ENCODE results near the gene PDIK1L. TPM values are rescaled to one million over a fixed set of nuclear protein-coding genes. Genes with fewer than 3 reads are reported as not detected.
A peak's percentile ranks its signal among the peaks of the same experiment; 100 is the strongest.
"Not testable (repeated sequence)": the region's sequence is repeated elsewhere in the genome, so short reads cannot be mapped to it uniquely, and the experiment has no call there.

PDIK1L gene
- total RNA-seq, 1 experiment from 2014 or later = 11.0 TPM

DNA sequence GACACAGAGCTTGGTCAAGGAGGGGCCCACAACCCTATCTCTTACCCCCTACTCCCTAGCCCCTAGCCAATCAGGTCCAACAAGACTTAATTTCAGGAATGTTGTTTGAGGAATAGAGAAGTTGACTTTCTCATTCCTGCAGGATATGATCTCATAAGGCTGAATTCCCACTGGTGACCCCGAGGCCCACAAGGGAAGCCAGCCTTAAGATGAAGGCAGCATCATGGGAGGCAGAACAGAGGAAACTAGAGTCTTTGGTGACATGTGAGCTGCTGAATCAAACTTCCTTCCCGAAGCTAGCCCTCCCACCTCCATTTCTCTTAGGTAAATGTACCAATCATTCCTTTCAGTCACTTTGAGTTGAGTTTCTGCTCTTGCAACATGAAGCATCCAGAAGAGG is 9.1 kb upstream of the PDIK1L start:
- H3K4me3 ChIP-seq (ENCODE audit: low read length) = no peak overlapping the region
- no peaks in the 10 kb centered on the region for H4K20me1 ChIP-seq (ENCODE audit: insufficient read depth, low read depth, low read length)
- no peak for DNase-seq
- no peaks in the 10 kb centered on the region for H3K9me3 ChIP-seq (ENCODE audit: low read length)
- H3K9me2 ChIP-seq (replicated peaks; ENCODE audit: insufficient read depth, low read length) = no peaks in the 10 kb centered on the region
- no peak overlapping the region for H3K9ac ChIP-seq (ENCODE audit: low read length)
- H3K79me2 ChIP-seq (ENCODE audit: low read length) = no peaks in the 10 kb centered on the region
- H3K4me1 ChIP-seq (ENCODE audit: low read length) = no peaks in the 10 kb centered on the region
- H3K27me3 ChIP-seq (ENCODE audit: low read length) = no peaks in the 10 kb centered on the region
- H3K27ac ChIP-seq (ENCODE audit: low read length) = no peak overlapping the region
- no peaks in the 10 kb centered on the region for H3K36me3 ChIP-seq (ENCODE audit: insufficient read depth, low read length)
- H3K4me2 ChIP-seq (ENCODE audit: low read depth, low read length, poor library complexity, severe bottlenecking) = no peak overlapping the region
- H2AFZ ChIP-seq (ENCODE audit: low read length) = no peak overlapping the region

DNA sequence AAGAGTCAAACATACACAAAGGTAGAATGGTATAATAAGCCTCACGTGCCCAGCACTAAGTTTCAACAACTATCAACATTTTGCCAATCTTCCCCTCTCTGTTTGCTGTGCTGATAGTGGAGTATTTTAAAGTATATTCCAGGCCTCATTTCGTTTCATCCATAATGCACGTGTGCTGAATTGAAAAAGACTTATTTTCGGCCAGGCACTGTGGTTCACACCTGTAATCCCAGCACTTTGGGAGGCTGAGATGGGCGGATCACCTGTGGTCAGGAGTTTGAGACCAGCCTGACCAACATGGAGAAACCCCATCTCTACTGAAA is 6.4 kb upstream of the PDIK1L start:
- DNase-seq; H2AFZ ChIP-seq (ENCODE audit: low read length); H4K20me1 ChIP-seq (ENCODE audit: insufficient read depth, low read depth, low read length); H3K79me2 ChIP-seq (ENCODE audit: low read length); H3K4me2 ChIP-seq (ENCODE audit: low read depth, low read length, poor library complexity, severe bottlenecking); H3K9ac ChIP-seq (ENCODE audit: low read length); H3K27me3 ChIP-seq (ENCODE audit: low read length); H3K9me2 ChIP-seq (replicated peaks; ENCODE audit: insufficient read depth, low read length); H3K36me3 ChIP-seq (ENCODE audit: insufficient read depth, low read length); H3K4me3 ChIP-seq (ENCODE audit: low read length); H3K27ac ChIP-seq (ENCODE audit: low read length); H3K9me3 ChIP-seq (ENCODE audit: low read length); H3K4me1 ChIP-seq (ENCODE audit: low read length): not testable (repeated sequence)

DNA sequence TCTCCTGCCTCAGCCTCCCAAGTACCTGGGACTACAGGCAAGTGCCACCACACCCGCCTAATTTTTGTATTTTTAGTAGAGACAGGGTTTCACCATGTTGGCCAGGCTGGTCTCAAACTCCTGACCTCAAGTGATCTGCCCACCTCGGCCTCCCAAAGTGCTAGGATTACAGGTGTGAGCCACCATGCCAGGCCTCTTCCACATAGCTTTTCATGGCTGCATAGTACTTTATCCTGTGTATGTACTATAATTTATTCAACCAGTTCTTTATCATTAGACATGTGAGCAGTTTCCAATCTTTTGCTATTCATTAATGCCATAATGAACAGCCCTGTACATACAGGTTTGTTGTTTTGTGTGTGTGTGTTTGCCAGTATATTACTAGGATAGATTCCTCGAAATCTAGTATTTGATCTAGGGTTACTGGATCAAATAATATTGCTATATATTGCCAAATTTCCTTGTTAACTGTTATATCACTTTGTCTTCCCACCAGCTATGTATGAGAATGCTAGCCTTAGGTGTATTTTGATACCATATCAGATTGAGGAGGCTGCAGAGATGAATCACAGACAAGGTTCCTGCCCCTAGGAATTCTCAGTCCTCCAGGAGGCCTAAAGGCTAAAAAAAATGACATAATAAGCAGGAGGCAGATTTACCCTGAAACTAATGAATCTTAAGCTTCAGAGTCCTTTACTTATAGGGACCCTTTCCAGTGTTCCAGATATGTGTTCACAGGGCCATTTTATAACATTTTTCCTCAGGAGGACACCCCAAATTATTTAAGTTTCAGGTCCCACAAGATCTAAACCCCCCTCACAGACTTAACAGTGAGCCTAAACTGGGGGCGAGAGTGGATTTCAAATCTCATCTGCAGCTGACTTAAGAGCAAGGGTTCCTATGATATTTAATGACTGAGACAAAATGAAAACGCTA is 2.1 kb upstream of the PDIK1L start:
- Histone ChIP-seq H3K4me3 (ENCODE audit: low read length) (no peak overlapping the region), H3K9me3 (ENCODE audit: low read length) (no peaks in the 10 kb centered on the region), H3K27me3 (ENCODE audit: low read length) (no peaks in the 10 kb centered on the region), H3K27ac (ENCODE audit: low read length) (no peak overlapping the region), H4K20me1 (ENCODE audit: insufficient read depth, low read depth, low read length) (no peaks in the 10 kb centered on the region), H3K36me3 (ENCODE audit: insufficient read depth, low read length) (no peaks in the 10 kb centered on the region), H2AFZ (ENCODE audit: low read length) (no peak overlapping the region), H3K9ac (ENCODE audit: low read length) (no peak overlapping the region), H3K4me2 (ENCODE audit: low read depth, low read length, poor library complexity, severe bottlenecking) (no peak overlapping the region), H3K9me2 (replicated peaks; ENCODE audit: insufficient read depth, low read length) (no peaks in the 10 kb centered on the region), H3K79me2 (ENCODE audit: low read length) (peaks cover 21% of the 10 kb centered on the region), H3K4me1 (ENCODE audit: low read length) (peaks cover 29% of the 10 kb centered on the region)
- no peak for DNase-seq

DNA sequence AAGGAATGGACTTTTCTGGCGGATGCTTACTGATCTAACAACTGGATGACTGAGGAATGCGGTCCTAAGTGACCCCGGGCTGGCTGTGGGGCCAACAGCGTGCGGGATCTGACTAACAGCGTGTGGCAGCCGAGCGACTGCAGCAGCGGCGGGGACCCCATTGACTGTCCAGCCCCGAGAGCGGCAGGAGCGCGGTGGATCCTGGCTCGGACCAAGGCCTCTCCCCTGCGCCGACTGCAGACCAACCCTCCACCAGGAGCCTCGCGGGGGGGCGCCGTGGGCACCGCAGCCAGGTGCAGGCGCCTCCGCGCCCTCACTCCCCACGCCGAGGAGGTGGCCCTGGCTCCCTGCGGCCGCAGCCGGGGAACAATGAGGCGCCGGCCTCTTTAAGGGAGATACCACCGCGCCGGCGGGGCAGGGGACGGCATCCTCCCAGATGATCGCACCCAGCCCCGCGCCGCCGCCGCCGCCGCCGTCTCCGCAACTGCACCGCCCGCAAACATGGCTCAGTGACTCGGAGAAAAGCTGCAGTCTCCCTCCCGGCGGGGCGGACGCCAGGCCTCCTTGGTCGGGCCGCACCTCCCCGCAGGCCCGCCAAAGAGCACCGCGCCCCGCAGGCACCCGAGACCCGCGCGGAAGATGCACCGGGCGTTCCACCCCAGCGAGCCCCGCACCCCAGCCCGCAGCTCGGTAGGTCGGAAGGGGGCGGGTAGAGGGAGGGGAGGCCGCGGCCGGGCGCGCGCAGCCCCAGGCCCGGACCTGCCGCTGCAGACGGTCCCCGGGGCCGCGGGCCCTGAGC is 694 bp upstream of the PDIK1L start:
- H3K27ac ChIP-seq (ENCODE audit: low read length) = no peak overlapping the region
- peaks cover 27% of the 10 kb centered on the region for H3K79me2 ChIP-seq (ENCODE audit: low read length)
- DNase-seq = peak; percentile 80
- peaks cover 36% of the 10 kb centered on the region for H3K4me1 ChIP-seq (ENCODE audit: low read length)
- H3K27me3 ChIP-seq (ENCODE audit: low read length) = no peaks in the 10 kb centered on the region
- H3K9me3 ChIP-seq (ENCODE audit: low read length) = no peaks in the 10 kb centered on the region
- no peaks in the 10 kb centered on the region for H4K20me1 ChIP-seq (ENCODE audit: insufficient read depth, low read depth, low read length)
- peak overlapping the region; percentile 80 for H3K4me3 ChIP-seq (ENCODE audit: low read length)
- peak overlapping the region; percentile 74 for H3K4me2 ChIP-seq (ENCODE audit: low read depth, low read length, poor library complexity, severe bottlenecking)
- no peaks in the 10 kb centered on the region for H3K9me2 ChIP-seq (replicated peaks; ENCODE audit: insufficient read depth, low read length)
- peak overlapping the region; percentile 91; the same call in 1 of the 2 replicates for H2AFZ ChIP-seq (ENCODE audit: low read length)
- peak overlapping the region; percentile 94 for H3K9ac ChIP-seq (ENCODE audit: low read length)
- H3K36me3 ChIP-seq (ENCODE audit: insufficient read depth, low read length) = no peaks in the 10 kb centered on the region; the same call in 1 of the 2 replicates

DNA sequence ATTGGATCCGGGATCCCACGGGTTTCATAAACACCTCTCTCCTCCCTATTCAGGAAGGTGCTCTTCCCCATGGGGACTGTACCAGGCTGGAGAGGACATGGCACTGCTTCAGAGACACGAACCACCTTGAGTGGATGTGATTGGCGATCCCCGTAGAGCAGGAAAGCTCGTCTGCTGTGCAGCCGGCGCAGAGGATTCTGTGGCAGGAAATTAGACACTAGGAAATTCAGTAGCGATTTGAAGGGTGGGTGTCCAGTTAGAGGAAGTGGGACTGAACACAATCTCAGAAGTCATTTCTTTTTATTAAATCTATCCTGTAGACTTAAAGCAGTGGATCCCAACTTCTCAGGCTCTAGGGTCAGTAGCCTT is 767 bp downstream of the PDIK1L start:
- H3K27ac ChIP-seq (ENCODE audit: low read length) = peak overlapping the region; percentile 63; the same call in 1 of the 2 replicates
- H3K27me3 ChIP-seq (ENCODE audit: low read length) = no peaks in the 10 kb centered on the region
- H3K9me3 ChIP-seq (ENCODE audit: low read length) = no peaks in the 10 kb centered on the region
- no peaks in the 10 kb centered on the region; the same call in 1 of the 2 replicates for H3K36me3 ChIP-seq (ENCODE audit: insufficient read depth, low read length)
- H3K4me3 ChIP-seq (ENCODE audit: low read length) = peak overlapping the region; percentile 80
- H3K9ac ChIP-seq (ENCODE audit: low read length) = peak overlapping the region; percentile 94
- peak; percentile 72 for DNase-seq
- H2AFZ ChIP-seq (ENCODE audit: low read length) = peak overlapping the region; percentile 56; the same call in 1 of the 2 replicates
- peaks cover 36% of the 10 kb centered on the region for H3K4me1 ChIP-seq (ENCODE audit: low read length)
- H3K9me2 ChIP-seq (replicated peaks; ENCODE audit: insufficient read depth, low read length) = no peaks in the 10 kb centered on the region
- no peaks in the 10 kb centered on the region for H4K20me1 ChIP-seq (ENCODE audit: insufficient read depth, low read depth, low read length)
- H3K4me2 ChIP-seq (ENCODE audit: low read depth, low read length, poor library complexity, severe bottlenecking) = peak overlapping the region; percentile 74
- peaks cover 27% of the 10 kb centered on the region for H3K79me2 ChIP-seq (ENCODE audit: low read length)

DNA sequence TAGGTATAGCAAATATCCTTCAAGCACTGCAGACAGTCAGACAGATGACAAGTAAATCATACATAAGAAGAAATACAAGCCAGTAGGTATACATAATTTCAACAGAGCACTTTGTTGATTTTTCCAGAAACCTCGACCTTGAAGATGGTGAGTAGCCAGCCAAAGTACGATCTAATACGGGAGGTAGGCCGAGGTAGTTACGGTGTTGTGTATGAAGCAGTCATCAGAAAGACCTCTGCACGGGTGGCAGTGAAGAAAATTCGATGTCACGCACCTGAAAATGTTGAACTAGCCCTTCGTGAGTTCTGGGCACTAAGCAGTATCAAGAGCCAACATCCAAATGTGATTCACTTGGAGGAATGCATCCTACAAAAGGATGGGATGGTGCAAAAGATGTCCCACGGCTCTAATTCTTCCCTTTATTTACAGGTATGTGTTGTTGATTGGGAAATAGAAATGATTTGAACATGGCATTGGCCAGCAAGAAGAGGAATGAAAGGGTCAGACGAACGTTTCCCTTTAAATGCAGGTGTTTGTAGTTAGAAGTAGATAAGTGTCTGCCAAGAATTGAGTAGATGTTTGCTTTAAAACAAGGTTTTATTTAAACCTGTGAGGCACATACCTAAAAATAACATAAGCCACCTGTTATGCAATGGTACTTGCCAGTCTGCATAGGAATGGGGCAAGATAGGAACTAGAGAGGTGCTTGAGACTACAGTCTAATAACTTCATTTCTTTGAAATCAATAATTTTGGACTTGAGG is 2.7 kb downstream of the PDIK1L start:
- Histone ChIP-seq H3K4me1 (ENCODE audit: low read length) (peaks cover 36% of the 10 kb centered on the region), H3K27ac (ENCODE audit: low read length) (no peak overlapping the region; the same call in 1 of the 2 replicates), H3K9ac (ENCODE audit: low read length) (no peak overlapping the region), H3K79me2 (ENCODE audit: low read length) (peaks cover 27% of the 10 kb centered on the region), H2AFZ (ENCODE audit: low read length) (no peak overlapping the region), H3K4me2 (ENCODE audit: low read depth, low read length, poor library complexity, severe bottlenecking) (peak overlapping the region; percentile 35), H3K4me3 (ENCODE audit: low read length) (no peak overlapping the region), H4K20me1 (ENCODE audit: insufficient read depth, low read depth, low read length) (no peaks in the 10 kb centered on the region), H3K9me3 (ENCODE audit: low read length) (no peaks in the 10 kb centered on the region), H3K9me2 (replicated peaks; ENCODE audit: insufficient read depth, low read length) (no peaks in the 10 kb centered on the region), H3K36me3 (ENCODE audit: insufficient read depth, low read length) (no peaks in the 10 kb centered on the region; the same call in 1 of the 2 replicates), H3K27me3 (ENCODE audit: low read length) (no peaks in the 10 kb centered on the region)
- no peak for DNase-seq

DNA sequence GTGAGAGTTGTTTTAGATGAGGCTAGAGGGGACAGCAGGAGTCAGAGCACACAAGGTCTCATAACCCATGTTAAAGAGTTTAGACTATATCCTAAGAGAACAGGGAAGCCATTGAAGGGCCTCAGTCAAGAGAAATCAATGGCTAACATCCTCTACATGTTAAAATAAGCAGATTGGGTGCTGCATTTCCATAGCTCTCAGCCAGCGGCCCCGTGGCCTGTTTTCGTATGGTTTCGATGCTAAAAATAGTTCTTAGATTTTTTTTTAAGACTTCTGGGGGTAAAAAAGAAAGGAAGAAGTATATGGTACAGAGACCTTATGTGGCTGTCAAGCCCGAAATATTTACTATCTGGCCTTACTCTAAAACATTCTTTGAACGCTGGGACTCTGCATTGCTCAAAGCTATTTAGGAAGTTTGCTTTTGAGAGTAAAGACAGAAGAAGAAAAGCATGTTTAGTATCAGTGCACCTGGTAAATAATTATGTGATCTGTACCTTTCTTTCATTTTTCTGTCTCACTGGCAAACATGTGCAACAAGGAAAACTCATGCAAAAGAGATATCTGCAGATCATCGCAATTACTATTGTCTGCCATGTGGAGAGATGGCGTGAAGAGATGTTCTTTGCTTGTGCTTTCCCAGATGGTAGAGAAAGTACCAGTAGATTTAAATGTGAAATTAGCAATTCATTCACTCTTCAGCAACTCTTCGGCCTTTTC is 8.4 kb downstream of the PDIK1L start:
- Histone ChIP-seq H3K9ac (ENCODE audit: low read length) (no peak overlapping the region), H4K20me1 (ENCODE audit: insufficient read depth, low read depth, low read length) (peaks cover 8% of the 10 kb centered on the region; the same call in 1 of the 2 replicates), H3K27ac (ENCODE audit: low read length) (no peak overlapping the region), H3K4me2 (ENCODE audit: low read depth, low read length, poor library complexity, severe bottlenecking) (no peak overlapping the region), H2AFZ (ENCODE audit: low read length) (no peak overlapping the region), H3K27me3 (ENCODE audit: low read length) (no peaks in the 10 kb centered on the region), H3K4me3 (ENCODE audit: low read length) (no peak overlapping the region), H3K9me3 (ENCODE audit: low read length) (no peaks in the 10 kb centered on the region), H3K9me2 (replicated peaks; ENCODE audit: insufficient read depth, low read length) (no peaks in the 10 kb centered on the region), H3K79me2 (ENCODE audit: low read length) (peaks cover under 1% of the 10 kb centered on the region; the same call in 1 of the 2 replicates), H3K4me1 (ENCODE audit: low read length) (peaks cover 2% of the 10 kb centered on the region), H3K36me3 (ENCODE audit: insufficient read depth, low read length) (peaks cover 9% of the 10 kb centered on the region)
- DNase-seq = no peak

Measured in Karpas-422 (cell line).